ENCODE results near the gene PYROXD2.
A peak's percentile ranks its signal among the peaks of the same experiment; 100 is the strongest.

Gene PYROXD2

DNA sequence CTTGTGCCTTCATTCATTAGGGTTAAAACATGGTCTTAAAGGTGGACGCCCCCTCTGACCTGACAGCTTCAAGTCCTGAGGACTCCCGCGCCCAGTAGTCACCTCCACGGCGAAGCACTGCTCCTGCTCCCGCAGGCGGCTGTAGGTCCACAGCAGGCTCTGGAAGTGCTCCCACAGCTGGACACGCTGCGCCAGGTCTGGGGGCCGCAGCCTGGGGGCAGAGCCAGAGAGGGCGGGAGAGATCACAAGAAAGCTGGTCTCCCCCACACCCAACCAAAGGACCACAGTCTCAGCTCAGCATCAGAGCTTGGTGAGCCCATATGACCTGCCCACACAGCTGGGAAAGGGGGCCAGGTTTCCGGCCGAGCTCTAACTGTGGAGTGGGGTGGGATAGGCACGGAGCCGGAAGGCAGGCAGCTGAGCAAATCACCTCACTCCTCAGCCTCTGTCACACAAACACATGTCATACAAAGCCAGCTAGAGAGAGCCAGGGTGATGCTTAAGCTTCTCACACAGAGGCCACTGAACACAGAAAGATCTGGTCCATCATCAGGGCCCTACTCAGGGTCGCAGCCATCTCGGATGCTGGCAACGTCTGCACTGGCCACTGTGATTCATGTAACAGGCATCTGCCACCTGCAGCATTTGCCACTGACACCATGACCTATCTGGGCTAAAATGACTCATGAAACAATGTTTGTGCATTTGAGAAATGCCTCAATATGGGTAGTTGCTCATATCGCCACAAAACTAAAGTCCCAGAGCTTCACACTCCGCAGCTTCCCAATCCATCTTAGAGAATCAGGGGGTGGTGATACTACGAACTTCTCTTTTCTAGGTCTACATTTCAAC is 19.1 kb upstream of the PYROXD2 start:
- no peak for DNase-seq

DNA sequence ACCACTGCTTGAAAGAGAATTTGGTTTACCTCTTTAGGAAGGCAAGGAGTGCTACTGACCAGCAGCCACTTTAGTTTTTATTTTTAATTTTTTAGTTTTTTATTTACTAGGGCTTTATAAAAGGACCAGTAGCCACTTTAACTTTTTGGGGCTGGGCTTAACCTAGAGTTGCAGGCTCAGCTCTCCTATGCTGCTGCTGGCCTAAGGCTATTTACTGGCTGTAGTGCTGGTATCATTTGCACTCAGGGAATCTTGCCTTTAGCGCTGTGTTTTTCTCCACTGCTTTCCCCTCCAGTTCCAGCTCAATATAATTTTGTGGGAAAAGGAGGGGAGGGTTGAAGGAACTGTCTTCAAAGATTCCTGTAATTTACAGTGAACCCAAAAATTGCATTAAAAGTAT is 18.4 kb upstream of the PYROXD2 start:
- no peak for DNase-seq

DNA sequence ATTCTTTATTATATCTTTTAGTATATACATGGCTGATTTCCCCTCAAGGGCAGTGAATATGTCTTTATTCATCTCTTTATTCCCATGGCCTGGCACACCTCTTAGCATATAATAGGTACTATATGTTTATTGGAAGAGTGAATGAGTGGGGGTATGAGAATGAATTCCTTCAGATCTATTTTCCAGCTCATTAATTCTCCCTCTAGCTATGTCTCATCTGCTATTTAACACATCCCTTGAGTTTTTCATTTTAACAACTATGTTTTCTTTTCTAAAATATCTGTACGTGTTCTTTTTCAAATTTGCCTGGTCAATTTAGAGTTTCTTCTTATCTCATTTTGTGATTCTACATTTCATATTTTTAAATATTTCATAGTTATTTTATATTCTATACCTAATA is 17.3 kb upstream of the PYROXD2 start:
- no peak for DNase-seq

DNA sequence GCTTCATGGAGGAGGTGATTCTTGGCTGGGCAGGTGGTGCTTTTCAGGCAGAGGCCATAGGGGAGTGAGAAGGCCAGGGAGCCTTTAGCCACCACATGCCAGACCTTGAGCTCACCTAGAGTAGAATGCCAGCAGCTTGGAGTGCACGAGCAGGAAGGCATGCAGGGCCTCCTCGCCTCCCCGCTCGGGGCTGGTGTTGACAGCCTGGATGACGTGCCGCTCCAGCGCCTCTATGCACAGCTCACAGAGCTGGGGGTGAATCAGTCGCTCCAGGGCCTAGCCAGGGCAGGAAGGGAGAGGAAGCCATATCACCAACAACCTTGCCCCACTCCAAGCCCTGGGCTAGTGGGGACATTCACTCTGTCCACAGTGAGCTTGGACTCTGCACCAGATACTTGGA is 16.0 kb upstream of the PYROXD2 start:
- no peak for DNase-seq

DNA sequence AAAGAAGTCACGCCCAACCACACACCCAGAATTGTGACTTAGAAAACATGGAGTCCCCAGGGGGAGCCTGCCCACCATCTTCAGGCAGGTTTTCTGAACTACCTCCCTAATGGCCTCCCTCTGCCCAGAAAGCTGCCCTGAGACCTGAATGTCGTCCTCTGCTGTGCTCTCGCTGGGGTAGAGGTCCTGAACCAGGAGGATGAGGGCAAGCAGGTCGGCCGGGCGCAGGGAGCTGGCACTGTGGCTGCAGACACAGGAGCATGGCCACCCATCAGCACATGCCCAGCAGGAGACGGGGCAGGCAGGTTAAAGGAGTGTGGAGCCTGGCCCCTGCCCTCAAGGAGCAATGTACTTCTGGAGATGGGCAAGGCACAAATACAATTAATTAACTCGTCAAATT is 15.4 kb upstream of the PYROXD2 start:
- DNase-seq = no peak

DNA sequence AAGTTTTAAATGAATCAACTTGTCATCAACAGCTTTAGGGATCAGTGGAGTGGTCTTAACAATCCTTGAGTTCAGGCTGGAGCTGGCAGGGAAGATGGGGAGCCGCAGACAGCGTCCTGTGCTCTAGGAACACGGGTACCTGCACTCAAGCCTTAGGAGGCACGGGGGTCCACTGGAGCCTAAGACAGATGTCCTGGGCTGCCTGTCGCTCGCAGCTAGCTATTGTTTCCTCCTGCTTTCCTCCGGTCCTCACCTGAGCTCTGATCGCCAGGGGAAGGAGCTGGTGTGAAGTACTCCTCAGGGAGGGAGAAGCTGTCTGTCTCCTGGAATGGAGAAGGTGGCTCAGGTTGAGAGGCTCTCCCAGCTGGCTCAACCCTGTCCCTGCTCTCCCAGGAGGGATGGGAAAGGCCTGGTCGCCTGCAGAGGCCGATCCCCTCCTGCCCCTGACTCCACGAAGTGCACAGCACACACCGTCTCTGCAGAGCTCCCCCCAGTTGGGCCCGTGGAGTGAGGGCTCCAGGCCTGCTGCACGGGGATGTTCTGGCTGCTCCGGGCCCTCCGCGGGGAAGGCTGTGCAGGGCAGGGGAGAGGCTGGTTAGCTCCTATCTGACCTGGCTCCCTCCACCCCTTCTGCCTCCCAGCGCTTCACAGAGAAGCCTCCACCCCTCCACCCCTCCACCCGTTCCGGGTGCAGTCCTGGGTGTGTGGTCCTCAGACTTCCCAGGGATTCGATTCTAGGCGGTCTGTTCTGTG is 14.5 kb upstream of the PYROXD2 start:
- no peak for DNase-seq

DNA sequence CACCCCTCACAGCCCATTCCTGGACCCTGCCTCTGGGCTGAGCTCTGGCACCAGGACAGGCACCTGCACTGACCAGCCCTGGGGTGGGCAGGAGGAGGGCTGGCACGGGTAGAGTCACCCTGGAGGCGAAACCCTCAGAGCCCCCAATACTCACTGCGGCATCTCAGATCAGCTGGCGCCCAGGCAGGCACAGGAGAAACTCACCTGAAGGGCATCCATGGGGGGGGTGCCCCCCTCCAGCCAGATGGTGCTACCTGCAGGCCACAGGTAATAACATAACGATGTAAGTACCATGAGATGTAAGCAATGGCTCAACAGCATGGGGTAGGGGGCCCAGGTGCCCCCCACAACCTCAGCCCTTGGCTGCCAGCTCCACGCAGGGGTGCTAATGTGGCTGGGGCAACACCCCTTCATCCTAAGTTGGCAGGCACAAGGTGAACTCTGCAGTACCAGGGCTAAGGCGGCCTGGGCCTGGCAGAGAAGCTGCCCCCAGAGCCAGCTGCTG is 12.1 kb upstream of the PYROXD2 start:
- no peak for DNase-seq

DNA sequence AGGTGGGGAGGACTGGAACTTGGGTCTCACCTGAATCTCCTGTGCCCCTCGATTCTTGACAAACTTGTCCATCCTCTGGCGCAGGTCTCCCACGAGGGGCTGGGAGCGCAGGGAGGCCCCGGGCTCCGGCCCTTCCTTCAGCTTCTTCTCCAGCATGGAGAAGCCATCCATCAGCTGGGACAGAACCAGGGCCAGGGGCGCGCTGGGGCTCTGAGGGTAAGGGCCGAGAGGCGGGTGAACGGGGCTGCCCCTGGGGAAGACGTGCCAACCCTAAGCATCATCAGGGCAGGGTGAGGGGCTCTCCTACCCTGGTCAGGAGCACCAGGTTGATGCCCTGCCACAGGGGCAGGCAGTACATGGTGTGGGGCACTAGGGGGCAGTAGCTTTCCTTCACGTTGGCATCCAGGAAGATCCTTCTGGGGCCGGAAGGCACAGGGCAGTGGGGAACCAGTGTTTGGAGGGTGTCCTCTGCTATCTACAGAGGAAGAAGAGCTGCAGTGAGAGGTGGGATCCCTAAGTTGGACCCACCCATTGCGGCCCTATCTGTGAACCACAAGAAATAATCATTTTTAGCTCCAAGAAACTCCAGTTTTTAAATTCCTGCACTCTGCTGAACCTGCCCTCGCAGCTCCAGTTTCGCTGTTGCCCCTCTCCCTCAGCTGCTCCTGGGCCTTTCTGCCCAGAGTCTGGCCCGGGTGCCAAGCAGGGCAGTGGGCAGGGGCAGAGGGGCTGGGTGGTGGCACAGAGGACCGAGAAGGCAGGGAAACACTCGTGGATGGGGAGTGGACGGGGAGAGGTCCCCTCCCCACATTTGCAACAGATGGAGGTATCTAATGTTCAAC is 10.8 kb upstream of the PYROXD2 start:
- DNase-seq = peak; percentile 16

DNA sequence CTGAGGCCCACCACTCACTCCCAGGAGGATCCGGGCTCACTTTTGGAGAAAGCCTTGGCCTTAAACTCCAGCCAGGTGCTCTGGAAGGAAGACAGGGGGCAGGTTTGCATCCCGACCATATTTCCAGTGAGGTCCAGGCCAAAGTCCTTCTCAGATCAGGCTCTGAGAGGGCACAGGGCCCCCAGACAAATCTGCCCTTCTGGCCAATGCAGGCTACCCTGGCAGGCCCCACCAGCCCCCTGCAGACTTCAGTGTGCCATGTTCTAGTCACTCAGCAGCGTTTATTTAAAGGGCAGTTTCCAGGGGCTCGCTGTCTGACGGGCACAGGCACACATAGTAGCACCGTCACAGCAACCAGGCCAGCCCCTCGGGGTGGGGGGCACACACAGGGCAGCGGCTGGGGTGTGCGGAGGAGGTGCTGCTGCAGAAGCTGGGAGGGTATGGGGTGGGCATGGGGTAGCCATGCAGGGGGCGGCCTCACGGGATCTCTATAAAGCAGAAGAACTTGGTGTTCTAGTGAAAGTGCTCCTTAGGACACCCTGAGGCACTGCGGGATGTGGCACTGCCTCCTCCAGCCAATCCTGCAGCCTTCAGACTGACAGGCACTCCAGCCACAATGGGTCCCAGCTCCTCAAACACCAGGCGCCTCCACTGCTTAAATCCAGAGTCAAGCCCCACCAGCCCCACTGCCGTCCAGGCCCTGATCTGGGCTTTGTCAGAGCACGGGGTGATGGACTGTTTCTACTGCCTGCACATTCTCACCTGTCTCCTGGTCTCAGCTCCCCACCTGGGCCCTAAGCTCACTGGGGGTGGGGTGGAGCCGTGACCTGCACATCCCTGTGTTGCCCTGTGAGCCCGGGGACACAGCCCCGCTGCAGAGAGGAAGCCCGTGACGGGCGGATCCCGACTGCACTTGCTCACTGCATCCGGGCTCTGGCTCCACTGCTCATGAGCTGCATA is 9.6 kb upstream of the PYROXD2 start:
- DNase-seq = no peak

DNA sequence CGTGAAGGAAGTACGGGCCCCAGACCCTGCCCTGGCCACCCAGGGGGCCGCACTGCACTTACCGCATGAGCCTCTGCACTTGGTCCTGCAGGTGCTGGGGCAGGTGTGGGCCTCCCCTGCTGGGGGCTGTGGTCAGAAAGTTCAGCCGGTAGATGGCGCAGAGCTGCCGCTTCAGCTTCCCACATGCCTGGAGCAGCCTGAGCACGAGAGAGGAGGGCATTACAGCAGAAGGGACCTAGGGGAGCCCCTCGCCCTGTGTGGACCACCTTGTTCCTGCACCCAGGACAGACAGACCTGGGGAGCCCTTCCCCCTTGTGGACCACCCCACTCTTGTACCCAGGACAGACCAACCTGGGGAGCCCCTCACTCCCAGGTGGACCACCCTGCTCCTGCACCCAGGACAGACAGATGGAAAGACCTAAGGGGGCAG is 8.7 kb upstream of the PYROXD2 start:
- DNase-seq = no peak

DNA sequence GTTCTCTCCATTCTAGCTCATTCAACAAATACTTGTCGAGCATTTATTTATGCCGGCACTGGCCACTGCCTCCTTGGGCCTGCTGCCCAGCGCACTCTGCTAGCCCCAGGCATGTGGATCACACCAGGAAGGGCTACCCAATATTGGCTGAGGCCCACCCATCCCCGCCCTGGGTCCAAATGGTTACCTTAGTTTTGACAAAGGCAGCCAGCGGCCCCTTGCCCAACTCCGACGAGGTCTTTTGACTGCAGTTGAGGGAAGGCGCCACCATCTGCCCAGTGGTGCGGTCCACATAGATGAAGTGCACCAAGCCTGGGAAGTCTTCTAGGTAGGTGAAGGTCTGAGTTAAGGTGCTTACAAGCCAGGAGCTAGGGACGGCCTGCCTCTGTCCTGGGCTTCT is 7.2 kb upstream of the PYROXD2 start:
- DNase-seq = no peak

DNA sequence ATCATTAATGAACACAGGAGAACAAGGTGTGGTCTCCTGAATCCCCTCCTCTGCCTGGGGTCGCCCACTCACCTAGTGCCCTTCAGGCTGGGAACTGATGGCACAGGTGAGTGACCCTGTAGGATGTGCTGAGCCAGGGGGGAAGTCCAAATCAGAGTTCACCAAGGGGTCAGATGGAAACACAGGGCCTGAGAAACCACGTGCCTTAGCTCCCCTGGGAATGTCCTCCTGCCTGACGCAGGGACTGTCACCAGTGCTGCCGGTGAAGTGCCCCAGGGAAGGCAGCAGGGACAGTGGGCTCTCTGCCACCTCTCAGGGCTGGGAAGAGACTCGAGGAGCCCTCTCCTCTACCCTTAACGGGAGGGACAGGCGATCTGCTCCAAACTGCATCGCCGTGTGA is 5.8 kb upstream of the PYROXD2 start:
- no peak for DNase-seq

DNA sequence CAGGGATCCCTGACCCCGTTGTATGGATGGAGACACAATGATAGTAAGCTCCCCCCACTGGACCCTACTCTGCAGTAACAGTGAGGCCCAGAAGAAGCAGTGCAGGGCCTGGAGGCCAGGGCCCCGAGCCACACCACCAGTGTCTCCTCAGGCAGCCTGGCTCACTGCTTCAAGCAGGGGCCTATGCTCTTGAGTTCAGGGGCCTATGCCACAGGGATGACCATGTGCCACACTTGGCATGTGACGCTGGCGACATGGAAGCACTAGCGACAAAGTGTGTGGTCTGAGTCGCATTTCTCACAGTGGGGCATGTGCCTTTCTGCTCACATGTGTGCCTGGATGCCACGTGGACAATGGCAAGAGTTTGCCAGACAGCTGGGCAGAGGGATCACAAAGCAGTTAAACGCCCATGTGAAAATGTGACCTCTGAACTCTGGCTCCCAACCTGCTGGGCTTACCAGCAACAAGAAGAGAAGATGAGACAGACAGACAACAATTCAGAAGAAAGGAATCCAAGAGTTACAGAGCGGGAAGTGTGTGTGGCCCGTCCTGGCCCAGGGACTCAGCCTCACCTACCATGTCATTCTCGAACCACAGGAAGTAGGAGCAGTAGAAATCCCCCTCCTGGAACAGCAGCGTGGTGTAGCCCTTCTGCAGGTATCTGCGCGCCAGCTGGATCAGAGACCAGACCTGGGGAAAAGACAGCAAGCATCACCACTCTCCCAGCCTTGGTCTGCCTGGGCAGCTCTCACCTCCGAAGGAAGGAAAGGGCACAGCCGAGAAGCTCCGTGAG is 4.7 kb upstream of the PYROXD2 start:
- DNase-seq = no peak

DNA sequence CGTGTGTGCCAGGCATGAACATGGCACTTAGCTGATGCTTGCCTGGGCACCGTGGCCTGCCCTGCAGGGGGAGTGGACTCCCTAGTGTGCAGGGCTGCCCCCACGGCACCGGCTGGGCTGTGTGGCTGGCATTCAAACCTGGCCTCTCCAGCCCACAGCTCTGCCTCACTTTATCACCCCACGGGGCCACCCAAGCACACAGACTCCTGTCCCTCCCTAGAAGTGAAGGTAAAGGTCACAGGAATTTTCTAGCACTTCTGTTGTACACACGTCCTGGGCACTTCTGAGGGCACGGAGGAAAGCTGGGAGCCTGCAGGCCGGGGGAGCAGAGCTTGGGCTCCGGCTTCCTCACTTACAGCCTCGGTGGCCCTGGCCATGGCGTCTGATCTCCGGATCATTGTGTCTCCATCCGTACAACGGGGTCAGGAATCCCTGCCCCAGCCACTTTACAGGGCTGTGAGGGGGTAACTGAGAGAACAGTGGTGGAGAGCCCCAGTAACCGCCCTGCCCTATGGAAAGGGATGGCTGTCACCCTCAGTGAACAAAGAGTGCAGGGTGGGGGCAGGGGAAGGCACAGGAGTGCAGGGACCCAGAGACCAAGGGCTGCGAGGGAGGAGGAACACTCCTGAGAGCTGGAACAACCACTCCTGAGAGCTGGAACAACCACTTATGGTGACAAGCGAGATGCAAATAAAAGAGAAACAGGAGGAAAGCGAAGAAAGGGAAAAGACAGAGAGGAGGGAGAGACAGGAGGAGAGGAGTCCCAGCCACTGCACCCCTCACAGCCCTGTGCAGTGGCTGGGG is 3.9 kb upstream of the PYROXD2 start:
- DNase-seq = no peak

DNA sequence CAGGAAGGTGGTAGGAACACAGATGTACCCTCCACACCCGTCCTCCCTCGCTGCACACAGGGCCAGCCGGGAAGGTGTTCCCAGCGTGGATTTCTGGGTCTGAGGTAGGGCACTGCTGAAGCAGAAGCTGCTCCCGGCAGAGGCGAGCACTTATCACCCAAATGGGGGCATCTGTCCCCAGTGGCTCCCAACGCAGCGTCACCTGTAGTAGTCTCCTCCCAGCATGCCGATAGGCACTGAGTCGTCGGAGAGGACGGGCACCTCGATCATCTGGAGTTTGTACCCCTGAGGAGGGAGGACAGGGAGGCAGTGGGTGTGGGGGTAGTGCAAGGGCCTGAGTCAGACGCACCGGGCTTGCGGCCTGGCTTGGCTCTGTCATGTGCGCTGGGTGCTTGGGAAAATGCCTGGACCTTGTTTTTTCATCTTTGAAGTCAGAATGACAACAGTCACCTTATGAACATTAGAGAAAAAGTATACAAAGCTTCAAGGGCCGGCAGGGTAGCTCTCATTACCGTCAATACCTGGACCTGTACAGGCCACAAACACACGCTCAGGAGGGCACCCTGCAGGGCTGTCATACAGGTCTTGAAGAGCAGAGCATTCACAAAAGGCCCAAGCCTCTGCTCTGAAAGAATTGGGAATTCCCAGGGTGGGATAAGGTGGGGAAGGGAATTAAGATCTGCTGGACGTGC is 3.1 kb upstream of the PYROXD2 start:
- no peak for DNase-seq

DNA sequence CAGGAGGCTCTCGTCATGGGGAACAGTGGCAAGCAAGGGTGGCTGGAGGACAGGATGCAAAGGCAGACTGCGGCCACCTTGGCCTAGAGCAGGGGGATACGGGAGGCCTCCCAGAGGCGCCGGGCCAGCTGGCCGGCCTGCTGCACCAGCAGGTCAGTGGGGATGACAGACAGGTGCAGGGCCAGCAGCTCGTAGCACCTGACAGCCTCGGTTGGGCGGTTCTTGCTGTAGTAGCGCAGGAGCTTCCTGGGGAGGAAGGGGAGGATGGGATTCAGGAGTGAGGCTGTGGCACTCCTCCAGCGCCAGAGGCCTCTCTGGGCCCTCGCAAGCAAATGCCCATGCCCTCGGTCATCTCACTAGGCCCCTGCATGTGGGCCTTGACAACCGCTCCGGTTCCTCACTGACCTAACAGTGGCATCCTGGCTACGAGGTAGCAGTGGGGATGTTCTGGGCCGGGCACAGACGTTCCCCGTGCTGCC is 2.5 kb upstream of the PYROXD2 start:
- no peak for DNase-seq

DNA sequence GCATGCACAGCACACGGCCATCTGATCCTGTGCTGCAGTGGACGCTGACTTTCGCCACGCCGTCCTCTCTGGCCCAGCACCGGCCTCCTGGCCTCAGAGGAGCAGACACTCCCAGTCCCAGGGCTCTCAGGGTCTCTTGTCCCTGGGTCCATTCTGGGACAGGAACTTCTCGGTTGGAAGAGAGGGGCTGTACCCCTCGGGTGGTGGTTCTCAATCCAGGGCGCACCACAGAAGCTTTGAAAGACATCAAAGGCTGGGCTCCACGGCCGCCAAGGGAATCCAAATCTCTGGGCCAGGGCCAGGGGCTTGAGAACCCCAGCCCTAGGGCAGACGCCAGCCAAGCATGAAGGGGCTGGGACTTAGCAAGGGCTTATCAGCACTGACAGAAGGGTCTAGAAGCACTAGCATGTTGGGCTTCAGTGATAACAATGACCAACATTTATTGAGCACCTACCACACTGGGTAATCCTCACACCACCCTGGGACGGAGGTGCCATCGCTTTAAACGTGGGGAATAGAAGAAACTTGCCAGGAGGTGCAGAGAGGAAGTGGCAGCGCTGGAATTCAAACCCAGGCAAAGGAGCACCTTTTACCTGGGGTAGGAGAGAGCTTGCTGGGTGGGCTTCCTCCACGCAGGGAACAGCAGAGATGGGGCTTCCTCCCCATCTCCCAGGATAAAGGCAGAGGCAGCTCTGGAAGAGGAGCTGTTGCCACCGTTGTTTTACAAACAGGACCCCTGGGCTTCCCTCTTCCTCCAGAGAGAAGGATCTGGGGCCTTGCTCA is 1.8 kb upstream of the PYROXD2 start:
- DNase-seq = no peak

DNA sequence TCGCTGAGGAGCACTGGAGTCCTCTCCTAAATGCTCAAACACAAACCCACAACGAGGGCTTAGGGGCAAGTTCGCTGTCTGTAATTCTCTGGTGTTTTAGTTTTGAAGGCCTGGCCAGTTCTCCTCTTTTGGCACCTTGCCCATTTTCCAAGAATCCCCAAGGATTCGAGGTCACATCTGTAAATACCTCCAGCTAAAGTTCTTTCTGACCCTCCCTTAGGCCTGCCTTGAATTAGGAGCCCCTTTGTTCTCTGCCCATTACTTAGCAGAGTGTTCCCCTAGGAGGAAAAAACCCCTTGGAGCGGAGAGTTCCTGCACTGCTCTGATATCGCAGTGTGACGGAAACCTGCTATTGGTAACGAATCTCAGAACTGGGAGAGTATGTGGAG is 743 bp upstream of the PYROXD2 start:
- DNase-seq = no peak

DNA sequence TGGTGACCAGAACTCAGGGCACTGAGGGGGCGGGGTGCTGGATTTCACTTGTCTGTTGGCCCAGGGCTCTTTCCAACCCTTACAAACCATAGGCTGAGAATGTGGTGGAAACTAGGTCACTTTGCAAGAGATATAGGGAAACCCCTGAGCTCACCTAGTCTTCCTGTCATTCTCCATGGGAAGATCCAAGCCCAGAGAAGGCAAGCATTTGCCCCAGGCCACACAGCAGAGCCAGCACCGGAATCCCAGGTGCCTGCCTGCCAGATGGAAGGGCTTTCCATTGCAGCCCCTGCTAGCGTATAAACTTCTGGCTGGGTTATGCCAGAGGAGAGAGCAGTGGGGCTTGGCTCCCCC is 427 bp downstream of the PYROXD2 start:
- DNase-seq = no peak
